OCI-LY1 (cell line): ENCODE measurements around the gene INSR.

ENCODE experiments used
- H2AFZ ChIP-seq: fragments of 200-600 bp; sonication (generic), shearing (Covaris generic); 2 replicates; pipeline ENCODE4 v1.6.0; 2014; ENCODE audit warnings: antibody characterized with exemption, mild to moderate bottlenecking, low read length
- H3F3A ChIP-seq: fragments of 200-600 bp; sonication (generic), shearing (Covaris generic); 2 replicates; pipeline ENCODE4 v1.6.0; 2014; ENCODE audit warnings: mild to moderate bottlenecking, antibody characterized with exemption, low read length, moderate library complexity; ENCODE audit not compliant: insufficient read depth
- H3K27ac ChIP-seq: fragments of 200-600 bp; sonication (generic); 2 replicates; pipeline ENCODE4 v1.5.1; 2014; ENCODE audit warnings: low read length, mixed run types, mild to moderate bottlenecking, low read depth; ENCODE audit not compliant: poor library complexity, severe bottlenecking
- H3K27me3 ChIP-seq: fragments of 200-600 bp; sonication (generic); 2 replicates; pipeline ENCODE4 v1.6.0; 2014; ENCODE audit warnings: antibody characterized with exemption, mild to moderate bottlenecking, low read length, moderate library complexity; ENCODE audit not compliant: insufficient read depth
- H3K36me3 ChIP-seq: fragments of 200-600 bp; sonication (generic); 2 replicates; pipeline ENCODE4 v1.6.1; 2014; ENCODE audit warnings: mild to moderate bottlenecking, antibody characterized with exemption, low read length, moderate library complexity, mixed read lengths; ENCODE audit not compliant: insufficient read depth
- H3K4me1 ChIP-seq: fragments of 200-600 bp; sonication (generic); 2 replicates; pipeline ENCODE4 v1.5.1; 2014; ENCODE audit warnings: mild to moderate bottlenecking, low read length, moderate library complexity; ENCODE audit not compliant: insufficient read depth, severe bottlenecking
- H3K4me2 ChIP-seq: fragments of 200-600 bp; sonication (generic), shearing (Covaris generic); 2 replicates; pipeline ENCODE4 v1.6.1; 2014; ENCODE audit warnings: low read length
- H3K4me3 ChIP-seq: fragments of 200-600 bp; sonication (generic); 2 replicates; pipeline ENCODE4 v1.5.1; 2014; ENCODE audit warnings: low read length, low read depth, mild to moderate bottlenecking, mixed read lengths; ENCODE audit not compliant: poor library complexity, severe bottlenecking
- H3K79me2 ChIP-seq: fragments of 200-600 bp; shearing (Covaris generic); 2 replicates; pipeline ENCODE4 v1.6.1; 2016; ENCODE audit warnings: mixed run types, low read length, mixed read lengths; ENCODE audit not compliant: insufficient read depth
- H3K9ac ChIP-seq: fragments of 200-600 bp; sonication (generic), shearing (Covaris generic); 2 replicates; pipeline ENCODE4 v1.6.1; 2014; ENCODE audit warnings: mild to moderate bottlenecking, low read length, mixed read lengths
- H3K9me2 ChIP-seq: fragments of 200-600 bp; sonication (generic), shearing (Covaris generic); 2 replicates; pipeline ENCODE4 v1.6.1; 2014; ENCODE audit warnings: low read depth, mild to moderate bottlenecking, low read length, mixed read lengths
- H3K9me3 ChIP-seq: fragments of 200-600 bp; shearing (Covaris generic); 2 replicates; pipeline ENCODE4 v1.6.1; 2014; ENCODE audit warnings: low read length, mixed read lengths
- H4K20me1 ChIP-seq: fragments of 200-600 bp; sonication (generic), shearing (Covaris generic); 2 replicates; pipeline ENCODE4 v1.6.0; 2016; ENCODE audit warnings: mild to moderate bottlenecking, low read length; ENCODE audit not compliant: insufficient read depth
- CTCF ChIP-seq: fragments of 200-600 bp; sonication (generic), shearing (Covaris generic); IDR thresholded peaks from 2 replicates; pipeline ENCODE4 v1.5.1; 2017; ENCODE audit warnings: mild to moderate bottlenecking, antibody characterized with exemption, low read length, moderate library complexity, mixed read lengths
- EZH2 ChIP-seq: fragments of 200-600 bp; sonication (generic), shearing (Covaris generic); IDR thresholded peaks from 2 replicates; pipeline ENCODE4 v1.8.0; 2017; ENCODE audit warnings: borderline replicate concordance, mixed run types, mild to moderate bottlenecking, antibody characterized with exemption, low read length, moderate library complexity, mixed read lengths

The INSR gene

GRCh38 chr19:7132054-7132453 lies 162.2 kb downstream of the INSR start:
- no peaks in the 10 kb centered on the region for H3K36me3 ChIP-seq
- H3K79me2 ChIP-seq, result no peaks in the 10 kb centered on the region
- H3F3A ChIP-seq, result no peaks in the 10 kb centered on the region
- no peak for TF ChIP-seq CTCF
- TF ChIP-seq EZH2, result no peak
- no peak overlapping the region for H3K4me2 ChIP-seq
- H3K4me3 ChIP-seq, result no peak overlapping the region
- no peaks in the 10 kb centered on the region for H3K9me3 ChIP-seq
- no peak overlapping the region for H3K9ac ChIP-seq
- H3K4me1 ChIP-seq, result no peaks in the 10 kb centered on the region
- no peak overlapping the region for H3K27ac ChIP-seq
- H2AFZ ChIP-seq, result no peak overlapping the region
- H4K20me1 ChIP-seq, result no peaks in the 10 kb centered on the region
- peaks cover 4% of the 10 kb centered on the region; the same call in 1 of the 2 replicates for H3K27me3 ChIP-seq
- H3K9me2 ChIP-seq, result no peaks in the 10 kb centered on the region

- Histone ChIP-seq H3K4me2 (no peak overlapping the region), H3K4me1 (no peaks in the 10 kb centered on the region), H3K27ac (no peak overlapping the region), H3F3A (no peaks in the 10 kb centered on the region), H3K36me3 (no peaks in the 10 kb centered on the region; the same call in 1 of the 2 replicates), H3K27me3 (peaks cover 4% of the 10 kb centered on the region; the same call in 1 of the 2 replicates), H3K9ac (no peak overlapping the region), H3K9me2 (no peaks in the 10 kb centered on the region), H3K9me3 (no peaks in the 10 kb centered on the region), H3K4me3 (no peak overlapping the region), H2AFZ (no peak overlapping the region), H4K20me1 (no peaks in the 10 kb centered on the region), H3K79me2 (no peaks in the 10 kb centered on the region)
- no peak for TF ChIP-seq EZH2
- TF ChIP-seq CTCF, result no peak
Measured at GRCh38 chr19:7130043-7130442, 164.2 kb downstream of the INSR start.

- no peak overlapping the region for H3K27ac ChIP-seq
- no peaks in the 10 kb centered on the region for H3K4me1 ChIP-seq
- H4K20me1 ChIP-seq, result no peaks in the 10 kb centered on the region
- H3K27me3 ChIP-seq, result peaks cover 4% of the 10 kb centered on the region; the same call in 1 of the 2 replicates
- H3K36me3 ChIP-seq, result no peaks in the 10 kb centered on the region; the same call in 1 of the 2 replicates
- no peak overlapping the region for H3K9ac ChIP-seq
- no peaks in the 10 kb centered on the region for H3K79me2 ChIP-seq
- no peak overlapping the region for H3K4me3 ChIP-seq
- no peaks in the 10 kb centered on the region for H3K9me2 ChIP-seq
- no peak overlapping the region for H2AFZ ChIP-seq
- no peaks in the 10 kb centered on the region for H3F3A ChIP-seq
- no peak overlapping the region for H3K4me2 ChIP-seq
- TF ChIP-seq EZH2 (no peak), CTCF (no peak)
- no peaks in the 10 kb centered on the region for H3K9me3 ChIP-seq
Measured at GRCh38 chr19:7126132-7126531, 168.1 kb downstream of the INSR start.
